ENCODE measurements around the gene ZNF236.

The ZNF236 gene

DNA sequence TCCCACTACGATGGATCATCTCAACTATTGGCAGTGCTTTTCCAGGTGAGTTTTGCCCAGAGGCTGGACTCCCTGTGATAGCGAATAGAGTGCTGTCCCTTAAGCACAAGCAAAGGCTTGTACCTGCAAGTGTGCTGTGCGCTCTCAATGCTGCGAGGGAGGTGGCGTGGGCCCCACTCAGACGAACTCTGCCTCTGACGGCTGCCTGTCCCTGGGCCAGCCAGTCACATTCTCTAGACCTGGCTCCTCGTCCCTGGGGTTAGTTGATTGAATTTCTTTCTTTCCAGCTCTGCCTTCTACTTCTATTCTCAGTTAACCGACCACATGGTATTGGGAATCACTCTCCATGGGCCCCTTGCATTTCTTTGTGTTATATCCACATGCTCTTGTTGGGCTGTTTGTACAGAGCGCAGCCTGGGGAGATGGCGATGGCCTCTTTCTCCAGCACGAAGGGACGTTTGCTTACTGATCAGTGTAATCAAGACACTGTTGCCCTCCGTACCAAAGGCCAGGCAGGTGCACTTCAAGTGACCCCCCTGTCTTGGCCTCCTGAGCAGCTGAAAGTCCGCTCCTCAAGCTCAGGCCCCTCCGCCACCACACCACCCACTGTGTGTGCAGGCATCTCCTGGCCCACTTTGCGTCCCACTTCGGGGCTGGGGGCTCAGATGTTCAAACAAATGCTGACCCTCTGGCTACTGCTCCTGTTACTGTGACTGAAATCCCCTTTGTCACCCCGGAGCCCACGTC, 151.3 kb downstream of the ZNF236 start:
- DNase-seq: no peak

DNA sequence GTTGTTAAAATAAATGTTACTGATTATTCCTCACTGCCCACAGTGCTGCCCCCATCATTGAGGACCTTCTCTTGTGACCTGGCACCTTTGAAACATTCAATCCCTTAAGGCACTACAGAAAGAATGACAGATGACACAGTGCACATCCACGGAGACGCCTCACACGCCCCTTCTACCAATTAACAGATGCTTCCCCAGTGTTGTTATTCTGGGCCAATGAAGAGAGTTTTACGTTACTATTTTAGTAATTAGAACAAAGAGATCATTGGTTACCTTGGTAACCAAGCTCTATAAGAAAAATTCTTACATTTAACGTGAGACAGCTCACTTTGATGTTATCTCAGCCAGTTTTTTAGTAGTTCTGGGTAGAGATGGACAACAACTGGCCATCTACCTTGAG, 152.0 kb downstream of the ZNF236 start:
- DNase-seq: no peak

DNA sequence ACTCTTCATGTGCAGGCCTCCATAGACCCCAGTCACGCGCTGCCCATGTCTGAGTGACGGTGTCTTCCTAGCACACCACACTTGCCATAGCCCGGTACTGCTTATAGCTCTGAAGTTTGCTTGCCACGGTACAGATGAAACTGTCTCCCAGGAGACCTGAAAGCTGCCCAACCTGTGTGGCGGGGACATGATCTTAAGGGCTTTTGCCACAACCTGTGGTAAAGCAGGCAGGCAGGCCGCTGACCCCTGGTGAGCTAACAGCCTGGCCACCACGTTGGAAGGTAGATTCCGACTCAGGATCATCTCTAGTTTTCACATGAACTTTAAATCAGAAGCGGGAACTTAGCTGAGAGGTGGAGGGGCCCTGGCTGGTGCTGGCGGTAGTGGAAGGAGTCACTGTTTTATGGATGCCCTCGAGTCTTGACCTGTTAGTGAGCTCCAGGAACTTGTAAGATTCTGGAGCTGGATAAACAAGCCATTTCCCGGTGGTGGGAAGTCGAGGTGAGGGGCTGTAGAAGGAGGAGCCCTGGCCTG, 153.3 kb downstream of the ZNF236 start:
- DNase-seq: no peak

DNA sequence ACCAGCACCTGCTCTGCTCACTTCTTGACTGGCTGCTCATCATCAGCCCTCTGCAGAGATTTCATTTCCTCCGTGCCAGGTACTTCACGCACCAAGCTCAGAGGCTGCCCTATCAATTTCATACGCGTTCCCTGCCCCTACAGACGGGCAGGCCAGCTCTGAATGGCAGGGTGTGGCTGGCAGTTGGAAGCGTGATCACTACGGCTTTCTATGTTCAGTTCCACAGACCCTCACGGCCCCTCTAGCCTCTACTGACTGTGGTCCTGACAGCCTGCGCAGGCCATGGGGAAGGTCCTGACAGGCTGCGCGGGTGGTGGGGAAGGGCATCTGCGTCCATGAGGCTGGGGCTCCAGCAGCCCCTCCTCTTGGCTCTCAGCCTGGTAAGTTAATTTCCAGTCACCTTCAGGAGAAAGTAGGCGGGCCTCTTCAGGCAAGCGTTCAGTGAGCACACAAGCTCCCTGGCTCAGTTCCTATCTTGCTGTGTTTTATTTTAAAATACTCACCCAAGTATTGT, 154.8 kb downstream of the ZNF236 start:
- no peak for DNase-seq

DNA sequence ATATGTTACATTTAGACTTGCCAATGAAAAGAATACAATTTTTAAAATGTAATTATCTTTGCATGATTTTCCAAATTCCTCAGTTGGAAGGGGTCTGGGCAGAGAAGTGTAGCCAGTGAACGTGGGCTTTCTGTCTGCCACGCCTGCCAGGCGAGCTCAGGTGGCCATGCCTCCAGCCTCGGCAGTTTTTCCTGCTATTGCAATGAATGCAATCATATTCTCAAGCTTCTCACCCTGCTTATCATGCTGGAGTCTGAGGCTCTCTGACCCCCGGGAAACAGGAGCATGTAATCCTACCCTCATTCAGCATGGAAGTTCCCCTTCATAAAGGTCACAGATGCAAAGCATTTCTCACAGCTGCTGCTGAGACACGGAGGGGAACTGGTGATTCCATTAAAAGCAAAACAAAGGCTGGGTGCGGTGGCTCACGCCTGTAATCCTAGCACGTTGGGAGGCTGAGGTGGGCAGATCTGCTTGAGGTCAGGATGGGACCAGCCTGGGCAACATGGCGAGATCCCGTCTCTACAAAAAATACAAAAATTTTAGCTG, 155.4 kb downstream of the ZNF236 start:
- no peak for DNase-seq

DNA sequence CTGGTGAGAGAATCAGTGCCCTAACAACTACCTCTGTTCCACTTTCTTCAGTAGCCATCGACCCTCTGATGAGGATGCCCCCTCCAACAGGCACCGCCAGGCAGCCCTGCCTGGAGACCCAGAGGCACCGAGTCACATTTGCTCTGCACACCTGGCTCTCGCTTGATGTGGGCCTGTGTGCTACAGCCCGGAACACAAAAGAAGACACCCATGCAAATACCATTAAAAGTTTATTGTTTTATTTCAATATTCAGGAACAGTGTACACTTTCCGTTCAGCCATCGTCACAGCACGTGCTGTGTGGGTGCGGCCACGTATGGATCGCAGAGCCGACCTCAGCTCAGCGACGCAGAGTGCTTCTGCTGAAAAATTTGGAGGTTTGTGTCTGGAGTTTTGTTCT, 156.3 kb downstream of the ZNF236 start:
- no peak for DNase-seq

DNA sequence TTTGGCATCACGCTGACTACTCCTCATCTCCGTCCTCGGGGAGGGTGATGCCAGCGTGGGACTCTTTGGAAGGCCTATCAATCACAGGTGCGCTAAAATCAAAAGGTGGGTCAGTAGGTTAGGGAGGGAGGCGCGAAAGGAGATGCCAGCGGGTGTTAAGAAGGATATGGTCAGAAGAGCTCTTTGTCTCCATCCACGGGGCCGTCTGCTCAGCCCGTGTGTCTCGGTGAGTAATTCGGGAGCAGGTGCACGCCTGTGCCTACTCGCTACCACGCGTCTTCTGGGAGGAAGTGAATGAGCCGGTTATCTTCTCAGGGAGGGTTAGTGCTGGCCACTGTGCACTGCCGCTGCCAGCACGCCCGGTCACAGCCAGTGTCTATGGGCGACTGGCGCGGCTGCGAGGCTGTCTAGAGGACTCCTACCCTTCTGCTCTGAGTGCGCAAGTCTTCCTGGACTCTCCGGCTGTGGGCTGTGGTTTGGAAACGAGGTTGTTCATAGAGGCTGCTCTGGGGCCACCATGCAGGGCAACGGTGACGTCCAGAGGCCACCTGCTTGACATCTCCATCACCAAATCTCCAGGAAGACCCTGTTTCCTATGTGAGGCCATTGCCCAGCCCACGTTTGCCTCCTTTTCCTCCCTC, 156.9 kb downstream of the ZNF236 start:
- DNase-seq: no peak

DNA sequence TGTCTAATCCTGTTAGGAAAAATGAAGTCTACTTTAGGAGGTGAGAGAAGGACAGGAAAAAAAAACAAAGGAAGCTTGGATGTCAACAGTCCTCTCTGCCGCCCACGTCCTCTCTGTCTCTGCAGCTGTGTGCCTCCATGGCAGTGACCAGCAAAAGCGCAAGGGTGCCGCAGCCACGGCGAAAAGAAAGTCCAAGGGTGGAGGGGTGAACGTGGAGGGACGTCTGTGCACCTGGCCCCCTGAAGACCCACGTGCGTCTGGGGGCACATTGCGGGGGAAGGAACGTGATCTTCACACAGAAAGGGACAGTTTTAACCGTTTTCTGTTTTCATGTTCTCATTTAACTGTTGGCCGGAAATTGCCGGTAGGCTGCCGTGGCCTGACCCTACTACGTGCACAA, 157.5 kb downstream of the ZNF236 start:
- DNase-seq: no peak

DNA sequence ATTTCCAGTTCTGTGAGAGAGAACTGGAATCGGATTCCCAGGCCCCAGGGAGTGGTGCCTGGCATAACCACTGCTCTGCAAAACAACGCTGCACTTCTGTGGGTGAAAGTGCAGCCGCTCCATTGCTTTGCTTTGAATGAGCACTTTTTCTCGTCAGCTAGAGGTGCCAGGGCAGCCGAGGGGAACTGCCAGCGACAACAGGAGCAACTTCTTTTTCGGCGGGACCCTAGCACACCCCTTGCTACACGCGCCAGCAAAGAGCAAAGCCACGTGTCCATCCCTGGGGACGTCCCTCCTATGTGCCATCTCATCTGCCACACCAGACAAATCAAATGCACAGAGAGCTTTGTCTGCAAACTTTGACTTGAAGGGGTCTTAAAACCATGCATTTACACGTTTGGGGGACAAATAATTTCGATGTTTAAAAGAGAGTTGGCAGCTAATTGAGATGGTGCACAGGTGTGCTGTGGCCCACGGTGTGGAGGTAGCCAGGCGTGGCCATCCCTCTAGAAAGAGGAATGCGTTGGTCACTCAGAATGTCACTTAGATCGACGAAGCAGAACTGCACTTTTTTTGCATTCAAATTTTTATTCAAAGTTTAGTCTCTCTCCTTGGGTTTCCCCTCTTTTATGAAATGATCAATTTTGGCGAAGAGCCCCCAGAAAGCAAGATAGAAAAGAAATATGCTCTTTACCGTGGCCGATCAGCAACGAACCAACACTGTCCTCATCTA, 158.5 kb downstream of the ZNF236 start:
- DNase-seq: no peak

DNA sequence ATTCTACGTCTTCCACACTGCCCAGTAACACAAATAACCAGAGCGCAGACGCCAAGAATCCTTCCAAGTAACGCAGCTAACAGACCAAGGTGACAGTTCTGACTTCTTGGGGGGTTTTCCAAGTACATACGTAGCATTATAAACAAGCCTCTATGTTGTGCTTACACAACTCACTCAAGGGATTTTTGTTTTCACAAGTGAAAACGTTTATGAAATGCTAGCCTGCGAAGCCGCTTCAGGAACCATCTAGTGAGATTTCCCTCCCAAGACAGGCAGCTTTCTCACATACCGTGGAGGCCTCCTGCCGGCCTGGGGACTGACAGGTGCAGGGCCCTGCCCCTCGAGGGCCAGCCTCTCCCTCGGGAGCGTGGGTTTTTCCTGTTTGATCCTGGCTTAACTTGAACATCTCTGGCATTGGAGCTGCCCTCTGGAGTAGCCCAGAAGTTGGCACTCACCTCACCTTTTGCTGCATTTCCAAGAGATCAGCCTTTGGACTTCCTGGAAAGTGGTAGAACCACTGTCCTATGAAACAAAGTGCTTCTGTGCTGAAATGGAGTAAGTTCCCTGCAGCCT, 159.1 kb downstream of the ZNF236 start:
- no peak for DNase-seq

DNA sequence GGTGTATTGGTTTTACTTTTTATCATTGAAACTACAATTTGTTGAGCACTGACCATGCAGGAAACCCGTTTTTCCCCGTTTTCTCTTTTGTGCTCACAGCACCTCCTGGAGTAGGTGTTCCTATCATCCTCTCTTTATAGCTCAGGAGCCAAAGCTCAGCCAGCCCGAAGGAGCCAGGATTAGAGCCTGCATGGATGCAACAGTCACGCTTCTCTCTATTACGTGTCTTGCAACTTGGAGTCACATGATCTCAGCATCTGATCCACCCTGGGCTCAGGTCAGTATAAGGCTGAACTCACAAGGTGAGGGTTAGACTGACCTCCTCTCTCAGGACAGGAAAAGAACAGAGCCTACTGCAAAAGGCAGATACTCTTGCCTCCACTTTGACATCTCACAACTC, 159.7 kb downstream of the ZNF236 start:
- no peak for DNase-seq

DNA sequence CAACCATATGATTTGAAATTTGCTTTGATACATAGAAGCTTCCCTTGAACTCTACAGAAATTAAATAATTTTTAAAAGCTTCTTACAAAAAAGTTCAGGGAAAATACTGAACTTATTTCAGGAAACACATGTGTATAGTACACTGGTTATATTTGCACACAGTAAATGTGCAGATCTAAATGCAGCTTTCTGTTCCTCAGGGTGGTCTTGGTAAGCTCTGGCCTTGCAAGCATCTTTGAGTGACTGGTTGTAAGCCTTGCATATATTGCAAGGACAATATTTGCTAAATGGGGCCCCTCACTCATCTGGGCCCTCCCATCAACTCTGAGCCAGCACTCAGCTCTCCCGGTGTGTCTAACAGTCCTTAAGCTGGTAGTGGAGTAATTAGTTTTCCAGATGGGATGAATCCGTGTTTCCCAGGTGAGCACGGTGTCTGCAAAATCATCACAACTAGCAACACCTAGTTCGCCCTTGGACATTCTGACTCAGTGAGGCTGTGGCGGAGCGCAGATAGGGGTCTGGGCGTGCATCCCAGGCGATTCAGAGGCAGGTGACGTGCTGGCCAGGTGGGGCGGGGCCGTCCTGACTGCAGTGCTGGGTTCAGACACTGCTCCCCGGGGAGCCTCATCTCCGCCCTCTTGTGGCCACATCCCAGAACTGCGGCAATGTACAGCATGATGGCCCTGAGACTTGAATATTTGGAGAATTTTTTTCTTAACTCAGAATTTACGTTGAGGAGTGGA, 160.7 kb downstream of the ZNF236 start:
- peak; percentile 67 for DNase-seq

DNA sequence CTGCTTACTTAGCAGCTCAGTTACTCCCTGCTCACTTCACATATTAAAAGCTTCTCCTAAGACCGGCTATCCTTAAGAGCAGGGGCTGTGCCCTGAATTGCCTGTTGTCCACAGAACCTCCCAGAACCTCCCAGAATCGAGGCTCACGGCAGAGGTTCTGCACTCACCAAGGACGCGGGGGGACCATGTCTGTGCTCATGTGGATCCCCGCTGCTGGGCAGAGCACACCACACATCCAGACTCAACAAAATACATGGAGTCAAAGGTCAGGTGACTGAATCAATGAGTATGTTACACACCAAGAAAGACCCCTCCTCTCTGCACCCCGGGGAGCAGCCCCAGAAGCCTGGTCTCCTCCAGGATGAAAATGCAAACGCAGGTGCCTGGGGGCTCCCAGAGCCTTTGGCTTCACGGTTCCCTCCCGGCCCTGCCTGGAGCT, 161.3 kb downstream of the ZNF236 start:
- no peak for DNase-seq

DNA sequence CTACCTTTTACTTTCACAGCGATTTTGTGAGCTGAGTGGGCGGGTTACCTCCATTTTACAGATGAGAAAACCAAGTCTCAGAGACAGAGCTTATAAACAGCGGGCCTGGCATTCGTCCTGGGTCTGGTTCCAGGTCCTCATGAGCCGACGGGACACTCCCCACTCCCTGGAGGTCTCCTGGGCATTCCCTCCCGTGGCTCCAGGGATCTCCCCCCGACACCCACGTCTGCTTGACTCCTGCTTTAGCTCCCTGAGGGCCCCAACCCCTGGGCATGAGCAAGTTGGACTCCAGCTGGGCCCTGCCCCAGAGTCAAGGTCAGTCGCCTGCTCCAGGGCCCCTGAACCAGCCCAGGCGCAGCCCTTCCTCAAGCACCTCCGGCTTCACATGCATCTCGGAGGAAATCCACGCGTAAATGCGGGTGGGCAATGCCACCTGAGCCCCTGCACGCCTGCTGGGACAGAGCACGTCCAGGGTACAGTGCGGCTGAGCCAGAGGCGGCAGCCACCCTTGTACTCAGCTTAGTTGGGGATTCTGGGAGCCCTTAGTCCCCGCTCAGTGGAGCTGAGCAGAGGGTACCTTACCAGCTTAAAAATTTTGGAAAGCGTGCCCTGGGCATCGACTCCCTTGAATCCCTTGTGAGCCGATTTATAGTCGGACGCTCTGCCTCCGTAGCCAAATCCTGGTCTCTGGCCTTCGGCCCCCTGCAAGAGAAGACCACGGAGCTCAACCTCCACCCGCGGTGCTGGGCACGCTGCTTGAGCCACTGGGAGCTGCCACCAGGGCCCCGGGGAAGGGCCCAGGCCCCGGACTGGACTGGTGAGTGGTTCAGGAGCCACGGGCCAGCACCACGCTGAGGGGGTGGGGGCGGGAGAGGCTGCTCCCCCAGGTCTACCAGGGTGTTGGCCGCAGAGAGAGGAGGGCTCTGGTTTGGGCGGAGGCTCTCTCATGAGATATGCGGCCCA, 162.1 kb downstream of the ZNF236 start:
- no peak for DNase-seq

DNA sequence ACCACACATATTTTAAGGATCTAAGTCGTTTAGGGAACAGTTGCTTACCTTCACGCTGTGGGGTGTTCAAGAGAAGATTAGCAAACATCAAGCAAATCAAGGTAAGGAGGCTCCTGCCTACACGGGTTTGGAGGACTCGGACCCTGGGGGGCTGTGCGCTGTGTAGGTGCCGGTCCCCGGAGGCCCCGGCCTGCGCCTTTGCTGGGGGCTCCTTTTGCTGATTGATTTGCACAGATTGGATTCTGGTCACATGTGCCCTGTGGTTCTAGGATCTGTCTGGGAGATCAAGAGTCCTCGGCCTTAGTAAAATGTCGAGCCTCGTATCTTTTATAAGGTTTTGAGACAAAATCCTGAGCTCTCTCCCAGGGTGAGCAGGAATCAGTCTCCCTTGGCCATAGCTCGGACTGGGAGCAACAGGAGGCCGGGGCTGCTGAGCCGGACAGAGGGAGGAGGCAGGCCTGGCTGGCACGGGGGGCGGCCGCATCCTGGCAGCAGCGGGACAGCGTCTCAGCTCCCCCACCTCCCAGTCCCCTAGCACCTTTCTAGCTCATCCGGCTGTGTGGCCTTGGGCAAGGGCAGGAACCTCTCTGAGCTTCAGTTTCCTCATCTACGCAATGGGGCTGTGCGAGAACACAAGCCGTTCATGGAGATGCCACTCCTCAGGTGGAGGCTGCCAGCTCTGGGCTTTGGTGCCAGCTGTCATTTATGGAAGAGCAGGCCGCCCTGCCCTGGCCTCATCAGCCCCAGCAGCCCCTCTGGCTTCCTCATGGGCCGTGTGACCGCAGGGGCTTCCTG, 163.0 kb downstream of the ZNF236 start:
- no peak for DNase-seq

DNA sequence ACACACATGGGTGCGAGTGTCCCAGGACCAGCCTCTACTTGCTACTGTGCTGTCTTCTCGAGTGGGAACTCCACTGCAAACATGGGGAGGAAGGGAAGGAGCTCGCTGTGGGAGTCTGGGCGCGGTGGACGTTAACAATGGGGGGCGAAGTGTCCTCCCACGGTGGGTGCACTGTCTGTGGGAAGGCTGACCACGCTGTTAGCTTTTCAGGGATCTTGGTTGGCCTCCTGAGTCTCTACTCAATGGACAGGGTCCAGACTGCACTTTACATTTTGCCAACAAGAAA, 163.5 kb downstream of the ZNF236 start:
- no peak for DNase-seq

DNA sequence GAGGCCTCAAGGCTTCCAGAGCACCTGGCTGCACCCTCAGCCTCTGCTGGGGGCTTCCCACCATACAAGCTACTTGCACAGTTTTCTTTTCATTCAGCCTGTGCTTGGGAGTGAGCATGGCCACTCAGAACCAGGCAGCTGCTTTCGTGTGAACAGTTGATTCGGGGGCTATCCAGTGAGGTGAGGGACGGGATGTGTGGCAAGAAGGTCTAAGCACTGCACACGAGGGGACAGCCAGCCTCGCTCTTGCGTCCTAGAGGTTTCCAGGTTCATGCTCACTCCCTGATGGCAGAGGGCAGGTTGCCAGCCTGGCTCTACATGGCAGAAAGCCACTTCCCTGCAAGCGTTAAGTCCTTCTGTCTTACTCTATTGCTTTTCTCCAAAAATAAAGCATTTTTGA, 164.0 kb downstream of the ZNF236 start:
- DNase-seq: no peak

DNA sequence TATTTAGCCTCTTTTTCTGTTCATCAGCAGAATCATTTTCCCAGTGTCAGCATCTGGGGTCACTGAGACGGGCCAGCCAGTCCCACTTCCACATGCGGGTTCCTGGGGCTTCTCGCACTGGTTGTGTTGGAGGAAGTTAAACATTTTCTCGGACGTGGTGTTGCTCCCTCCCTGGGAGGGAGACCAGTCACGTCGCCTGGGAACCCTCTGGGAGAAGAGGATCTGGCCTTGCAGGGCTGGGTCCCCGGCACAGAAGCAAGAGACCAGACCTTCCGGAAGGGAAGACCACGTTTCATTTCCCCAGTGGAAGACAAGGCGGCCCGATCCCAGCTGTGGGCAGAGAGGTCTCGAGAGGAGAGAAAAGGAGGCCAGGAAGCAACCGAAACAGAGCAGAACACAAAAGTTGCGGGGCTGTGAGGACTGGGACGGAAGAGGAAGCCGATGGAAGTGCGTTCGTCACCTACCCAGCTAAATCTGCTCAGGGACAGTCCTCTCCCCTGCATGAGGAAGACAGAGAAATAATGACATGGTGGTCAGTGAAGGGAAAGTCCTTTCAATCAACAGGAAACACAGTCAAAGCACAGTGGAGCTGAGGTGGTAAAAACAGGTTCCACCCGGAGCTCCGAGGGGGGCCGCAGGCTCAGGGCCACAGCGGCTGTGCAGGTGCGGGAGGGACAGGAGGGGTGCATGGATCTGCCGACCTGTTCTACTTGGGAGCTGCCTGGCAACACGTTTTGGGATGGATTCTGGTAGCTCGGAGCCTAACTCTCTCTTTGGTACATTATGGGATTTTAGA, 165.9 kb downstream of the ZNF236 start:
- no peak for DNase-seq

All from right kidney (tissue), 1 donor.